ENCODE results near the gene APOL2.
"Not testable (repeated sequence)": the region's sequence is repeated elsewhere in the genome, so short reads cannot be mapped to it uniquely, and the experiment has no call there.

APOL2 gene

DNA sequence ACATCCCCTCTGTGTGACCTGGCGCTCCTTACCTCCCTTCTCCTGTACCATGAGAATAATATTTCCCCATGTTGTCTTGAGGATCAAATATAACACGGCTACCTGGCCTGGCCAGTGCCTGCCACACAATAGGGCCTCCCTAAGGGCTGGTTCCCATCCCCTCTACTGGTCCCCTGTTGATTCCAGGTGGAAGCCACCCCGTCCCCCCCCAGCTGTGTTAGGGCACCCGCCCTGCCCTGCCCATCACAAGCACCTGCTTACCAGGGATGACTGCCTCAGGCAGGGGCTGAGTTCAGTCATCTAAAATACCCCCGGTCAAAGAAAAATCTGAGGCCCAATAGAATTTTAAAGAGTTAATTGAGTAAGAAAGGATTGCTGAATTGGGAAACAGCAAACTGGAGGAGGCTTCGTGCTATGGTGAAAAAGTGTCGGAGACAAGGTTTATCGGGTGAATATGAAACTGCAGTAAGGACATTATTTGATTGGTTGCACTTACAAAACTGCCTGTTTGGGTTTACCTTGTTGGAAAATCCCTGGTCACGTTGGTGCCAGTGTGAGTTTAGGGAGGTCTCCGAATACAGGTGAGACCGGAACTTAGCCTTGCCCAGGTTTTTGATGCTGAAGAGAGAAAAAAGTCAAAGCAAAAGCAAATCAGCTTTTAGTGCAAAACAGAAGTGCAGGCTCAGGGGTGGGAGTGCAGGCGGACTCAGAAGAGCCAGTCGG, 18.8 kb upstream of the APOL2 start:
- Mint-ChIP-seq H3K4me1 (peaks cover 73% of the 10 kb centered on the region), H3K9me3 (no peaks in the 10 kb centered on the region), H3K27me3 (no peaks in the 10 kb centered on the region), H3K27ac (peak overlapping the region; percentile 90), H3K36me3 (peaks cover 63% of the 10 kb centered on the region), H3K4me3 (peak overlapping the region; percentile 49)
- no peak for DNase-seq
- CTCF ChIA-PET = no interaction called here

- peaks cover 80% of the 10 kb centered on the region for H3K4me1 Mint-ChIP-seq
- peaks cover 57% of the 10 kb centered on the region for H3K36me3 Mint-ChIP-seq
- no peak overlapping the region for H3K4me3 Mint-ChIP-seq
- CTCF ChIA-PET = no interaction called here
- H3K27ac Mint-ChIP-seq = no peak overlapping the region
- no peak for DNase-seq
- H3K9me3 Mint-ChIP-seq = no peaks in the 10 kb centered on the region
- no peaks in the 10 kb centered on the region for H3K27me3 Mint-ChIP-seq
Observed at GRCh38 chr22:36257308-36257707, 18.0 kb upstream of the APOL2 start.

DNA sequence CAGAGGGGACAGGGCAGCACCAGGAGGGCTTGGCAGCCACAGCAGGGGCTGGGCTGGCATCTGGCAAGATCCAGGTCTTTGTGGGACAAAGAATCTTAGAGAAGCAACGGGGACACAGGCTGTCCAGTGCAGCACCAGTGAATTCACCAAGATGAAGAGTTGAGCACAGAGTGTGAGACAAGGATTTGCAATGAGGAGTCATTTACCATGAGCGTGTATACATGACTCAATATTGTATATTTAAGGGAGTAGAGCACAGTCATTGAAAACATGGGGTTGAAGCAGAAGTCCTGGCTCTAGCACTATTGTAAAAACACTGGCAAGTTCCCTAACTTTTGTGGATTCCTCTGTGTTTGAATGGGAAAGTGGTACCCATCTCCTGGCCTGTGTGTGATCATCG, 17.2 kb upstream of the APOL2 start:
- H3K4me3 Mint-ChIP-seq = no peak overlapping the region
- peaks cover 51% of the 10 kb centered on the region for H3K36me3 Mint-ChIP-seq

GRCh38 chr22:36255572-36255971, 16.2 kb upstream of the APOL2 start:
- CTCF ChIA-PET = interaction anchor here (4.3 kb wide), 1 partner anchor 17 kb away, joined by 30 read pairs; the partner anchor contains the start of gene APOL2
- not testable (repeated sequence) for DNase-seq, H3K27me3 Mint-ChIP-seq, H3K27ac Mint-ChIP-seq, H3K9me3 Mint-ChIP-seq
- peaks cover 43% of the 10 kb centered on the region for H3K36me3 Mint-ChIP-seq
- H3K4me3 Mint-ChIP-seq = peak overlapping the region; percentile 24
- peaks cover 84% of the 10 kb centered on the region for H3K4me1 Mint-ChIP-seq

More for the DNA sequence above, 17.2 kb upstream of the APOL2 start:
- Mint-ChIP-seq H3K27ac (peak overlapping the region; percentile 19), H3K9me3 (no peaks in the 10 kb centered on the region), H3K27me3 (no peaks in the 10 kb centered on the region), H3K4me1 (peaks cover 86% of the 10 kb centered on the region)
- CTCF ChIA-PET = no interaction called here
- DNase-seq = no peak

DNA sequence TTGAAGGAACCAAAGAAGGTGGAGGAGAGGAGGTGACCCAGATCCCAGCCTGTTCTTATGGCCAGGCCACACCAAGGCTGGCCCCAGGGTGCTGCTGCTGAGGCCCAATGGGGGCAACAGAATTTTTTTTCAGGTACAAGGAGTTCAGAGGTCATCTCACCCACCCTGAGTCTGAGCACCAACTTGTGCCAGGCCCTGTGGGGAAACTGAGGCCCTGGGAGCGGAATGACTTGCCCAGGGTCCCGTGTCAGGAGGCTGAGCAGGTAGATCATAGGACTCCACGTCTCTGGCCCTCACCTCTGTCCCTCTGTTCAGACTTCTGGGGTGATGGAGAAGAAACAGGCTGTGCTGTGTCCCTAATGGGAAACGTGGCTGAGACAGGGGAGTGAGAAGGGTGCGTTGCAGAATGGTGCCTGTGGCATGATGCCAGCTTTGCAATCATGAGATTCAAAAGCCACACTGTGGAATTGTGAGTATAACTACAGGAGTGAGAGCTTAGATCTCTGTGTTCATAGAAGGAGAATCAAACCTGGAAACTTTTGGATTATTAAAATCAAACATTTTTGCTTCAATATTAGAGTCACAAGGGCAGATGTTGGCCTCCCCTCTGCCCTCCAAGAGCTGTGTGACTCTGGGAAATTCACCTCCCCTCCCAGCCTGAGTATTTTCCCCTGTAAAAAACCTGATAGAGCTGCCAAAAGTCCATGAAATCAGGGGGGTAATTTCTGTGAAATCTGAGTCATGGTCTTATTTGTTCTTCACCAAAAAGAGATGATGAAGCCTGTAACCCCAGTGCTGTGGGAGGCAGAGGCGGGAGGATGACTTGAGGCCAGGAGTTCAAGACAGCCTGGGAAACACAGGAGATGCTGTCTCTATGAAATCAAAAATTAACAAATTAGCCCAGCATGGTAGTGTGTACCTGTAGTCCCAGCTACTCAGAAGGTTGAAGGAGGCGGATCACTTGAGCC, 14.5 kb upstream of the APOL2 start:
- DNase-seq = no peak
- Mint-ChIP-seq H3K27ac (peak overlapping the region; percentile 91), H3K36me3 (peaks cover 33% of the 10 kb centered on the region), H3K4me3 (peak overlapping the region; percentile 95), H3K9me3 (peaks cover 5% of the 10 kb centered on the region), H3K4me1 (peaks cover 67% of the 10 kb centered on the region), H3K27me3 (no peaks in the 10 kb centered on the region)
- CTCF ChIA-PET = interaction anchor here (0.8 to 4.3 kb wide), 7 partner anchors 10 to 234 kb away, joined by 3 to 30 read pairs (median 3); partner anchors contain the start of gene APOL2

GRCh38 chr22:36252754-36253522, 13.6 kb upstream of the APOL2 start, which contains the start of gene APOL1:
TSS of gene APOL1 (plus strand) at chr22:36253133. CDS start at chr22:36254956, 1,823 bp downstream.
- Mint-ChIP-seq H3K4me1 (peaks cover 58% of the 10 kb centered on the region), H3K36me3 (peaks cover 25% of the 10 kb centered on the region), H3K9me3 (peaks cover 7% of the 10 kb centered on the region), H3K27me3 (peaks cover 4% of the 10 kb centered on the region), H3K27ac (peak within 1 kb of the TSS; percentile 91), H3K4me3 (peak within 1 kb of the TSS; percentile 95)
- CTCF ChIA-PET = interaction anchor here (0.6 to 4.3 kb wide), 5 partner anchors 9 to 234 kb away, joined by 3 to 30 read pairs (median 3); partner anchors contain the start of gene APOL2
- DNase-seq = peak; percentile 77

DNA sequence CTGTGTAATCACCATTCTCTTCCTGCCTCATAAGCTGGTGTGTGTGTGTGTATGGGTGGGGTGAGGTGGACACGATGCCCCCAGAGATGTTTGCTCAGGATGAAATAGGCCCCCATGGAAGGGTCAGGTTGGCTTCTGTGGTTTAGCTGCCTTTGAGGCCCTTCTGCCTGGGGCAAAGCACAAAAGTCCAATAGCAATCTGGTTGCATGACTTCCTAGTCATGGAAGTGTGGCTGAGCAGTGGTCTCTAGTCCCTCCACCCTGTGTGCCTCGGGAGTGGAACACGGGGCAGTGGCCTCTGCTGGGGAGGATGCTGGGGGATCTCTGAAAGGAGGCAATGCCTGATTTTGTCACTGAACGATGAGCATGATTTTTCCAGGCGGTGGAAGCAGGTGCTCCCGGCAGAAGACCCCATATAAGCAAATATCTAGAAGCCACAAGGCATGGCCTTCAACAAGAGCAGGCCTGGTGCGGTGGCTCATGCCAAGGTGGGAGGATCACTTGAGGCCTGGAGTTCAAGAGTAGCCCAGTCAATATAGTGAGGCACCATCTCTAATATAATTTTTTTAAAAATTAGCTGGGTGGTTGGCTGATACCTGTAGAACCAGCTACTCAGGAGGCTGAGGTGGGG, 12.8 kb upstream of the APOL2 start:
- not testable (repeated sequence) for H3K27me3 Mint-ChIP-seq

GRCh38 chr22:36250292-36250960, 11.1 kb upstream of the APOL2 start:
- peaks cover 37% of the 10 kb centered on the region for H3K4me1 Mint-ChIP-seq
- H3K27ac Mint-ChIP-seq, H3K9me3 Mint-ChIP-seq, H3K4me3 Mint-ChIP-seq, DNase-seq: not testable (repeated sequence)
- peaks cover 12% of the 10 kb centered on the region for H3K36me3 Mint-ChIP-seq
- H3K27me3 Mint-ChIP-seq = peaks cover 10% of the 10 kb centered on the region
- CTCF ChIA-PET = interaction anchor here (1.3 kb wide), 1 partner anchor 28 kb away, joined by 3 read pairs; no protein-coding TSS in a partner anchor

More for the DNA sequence above, 12.8 kb upstream of the APOL2 start:
- CTCF ChIA-PET = interaction anchor here (0.6 to 4.3 kb wide), 3 partner anchors 13 to 234 kb away, joined by 3 to 30 read pairs (median 6); partner anchors contain the start of gene APOL2
- H3K27ac Mint-ChIP-seq = peak overlapping the region; percentile 91
- not testable (repeated sequence) for H3K9me3 Mint-ChIP-seq, DNase-seq
- H3K36me3 Mint-ChIP-seq = peaks cover 20% of the 10 kb centered on the region
- peak overlapping the region; percentile 95 for H3K4me3 Mint-ChIP-seq
- H3K4me1 Mint-ChIP-seq = peaks cover 52% of the 10 kb centered on the region

GRCh38 chr22:36249160-36249559, 9.8 kb upstream of the APOL2 start:
- Mint-ChIP-seq H3K9me3 (peaks cover 9% of the 10 kb centered on the region), H3K36me3 (peaks cover 10% of the 10 kb centered on the region), H3K27ac (no peak overlapping the region), H3K4me3 (no peak overlapping the region), H3K27me3 (peaks cover 10% of the 10 kb centered on the region), H3K4me1 (peaks cover 24% of the 10 kb centered on the region)
- DNase-seq = no peak
- CTCF ChIA-PET = no interaction called here

DNA sequence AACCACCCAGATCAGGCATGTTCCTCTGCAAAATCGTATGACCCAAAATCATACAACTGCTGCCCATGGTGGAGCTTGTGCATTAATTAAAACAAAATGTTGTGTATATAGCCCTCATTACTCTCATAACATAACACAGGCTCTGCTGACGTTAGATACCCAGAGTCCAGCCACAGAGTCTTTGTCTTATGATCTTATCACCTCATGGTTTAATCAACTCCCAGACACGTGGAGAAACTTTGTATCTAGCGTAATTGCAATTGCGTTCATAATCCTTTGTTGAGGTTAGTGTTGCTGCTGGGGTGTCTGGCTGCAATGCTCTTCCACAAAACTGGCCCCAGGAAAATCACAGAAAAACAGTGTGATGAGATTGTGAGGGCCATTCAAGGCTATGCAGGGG, 8.6 kb upstream of the APOL2 start:
- DNase-seq = no peak
- H3K4me3 Mint-ChIP-seq = no peak overlapping the region

GRCh38 chr22:36246718-36247117, 7.4 kb upstream of the APOL2 start:
- Mint-ChIP-seq H3K4me3 (peak overlapping the region; percentile 10), H3K36me3 (peaks cover 6% of the 10 kb centered on the region)
- CTCF ChIA-PET = no interaction called here

More for the DNA sequence above, 8.6 kb upstream of the APOL2 start:
- Mint-ChIP-seq H3K36me3 (peaks cover 2% of the 10 kb centered on the region), H3K4me1 (peaks cover 12% of the 10 kb centered on the region), H3K27ac (no peak overlapping the region), H3K27me3 (peaks cover 16% of the 10 kb centered on the region), H3K9me3 (peaks cover 12% of the 10 kb centered on the region)
- CTCF ChIA-PET = no interaction called here

GRCh38 chr22:36245805-36246356, 6.6 kb upstream of the APOL2 start:
- peaks cover 21% of the 10 kb centered on the region for H3K27me3 Mint-ChIP-seq
- CTCF ChIA-PET = no interaction called here
- H3K27ac Mint-ChIP-seq = no peak overlapping the region
- H3K4me1 Mint-ChIP-seq = no peaks in the 10 kb centered on the region
- peaks cover 17% of the 10 kb centered on the region for H3K9me3 Mint-ChIP-seq
- H3K36me3 Mint-ChIP-seq = peaks cover 6% of the 10 kb centered on the region
- no peak overlapping the region for H3K4me3 Mint-ChIP-seq
- DNase-seq = no peak

More at GRCh38 chr22:36246718-36247117, 7.4 kb upstream of the APOL2 start:
- H3K27ac Mint-ChIP-seq = no peak overlapping the region
- no peak for DNase-seq
- peaks cover 21% of the 10 kb centered on the region for H3K27me3 Mint-ChIP-seq
- H3K4me1 Mint-ChIP-seq = peaks cover under 1% of the 10 kb centered on the region
- H3K9me3 Mint-ChIP-seq = peaks cover 17% of the 10 kb centered on the region

Measured in activated naive CD4-positive, alpha-beta T cell treated with anti-CD3 and anti-CD28 coated beads, Interleukin-2, amount 10 ng/mL, durations not matched to agents 7 days and 5 days (primary cell).